ENCODE results near the gene FBLN5.

Gene FBLN5

DNA sequence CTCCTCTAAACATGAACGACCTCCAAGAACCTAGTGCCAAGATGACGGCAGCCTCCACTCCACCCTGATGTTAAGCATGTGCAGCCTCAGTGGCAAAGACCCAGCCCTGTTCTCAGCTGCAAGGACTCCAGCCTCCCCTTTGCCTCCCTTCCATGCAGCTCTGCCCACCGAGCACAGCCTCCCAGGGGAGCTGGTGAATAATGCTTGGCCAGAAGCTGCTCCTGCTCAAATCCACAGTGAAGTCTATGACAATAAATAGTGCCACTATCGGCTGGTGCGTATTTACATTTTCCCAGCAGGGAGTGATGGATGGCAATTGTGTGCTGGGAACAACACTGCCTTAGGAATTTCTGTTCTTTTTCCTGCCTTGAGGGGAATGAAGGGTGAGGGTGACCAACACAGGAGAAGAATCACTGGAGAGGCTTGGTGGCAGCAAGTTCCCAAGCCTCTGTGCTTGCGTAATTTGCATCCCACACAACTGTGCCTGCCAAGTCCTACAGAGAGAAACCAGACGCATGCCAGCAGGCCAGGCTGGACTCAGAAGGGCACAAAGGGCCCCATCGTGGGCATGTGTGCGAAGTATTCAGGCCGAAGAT is 50.3 kb downstream of the FBLN5 start:
- TF ChIP-seq POLR2A (IDR thresholded peaks at IDR 0.05; ENCODE audit: extremely low read depth, insufficient read length) (no peak), MYC (IDR thresholded peaks at IDR 0.05; ENCODE audit: low read depth, low read length) (no peak)
- TF ChIP-seq, protein P1, sequence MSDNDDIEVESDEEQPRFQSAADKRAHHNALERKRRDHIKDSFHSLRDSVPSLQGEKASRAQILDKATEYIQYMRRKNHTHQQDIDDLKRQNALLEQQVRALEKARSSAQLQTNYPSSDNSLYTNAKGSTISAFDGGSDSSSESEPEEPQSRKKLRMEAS (IDR thresholded peaks at IDR 0.05; ENCODE audit: low read depth, low read length), result no peak
- TF ChIP-seq, protein P2, sequence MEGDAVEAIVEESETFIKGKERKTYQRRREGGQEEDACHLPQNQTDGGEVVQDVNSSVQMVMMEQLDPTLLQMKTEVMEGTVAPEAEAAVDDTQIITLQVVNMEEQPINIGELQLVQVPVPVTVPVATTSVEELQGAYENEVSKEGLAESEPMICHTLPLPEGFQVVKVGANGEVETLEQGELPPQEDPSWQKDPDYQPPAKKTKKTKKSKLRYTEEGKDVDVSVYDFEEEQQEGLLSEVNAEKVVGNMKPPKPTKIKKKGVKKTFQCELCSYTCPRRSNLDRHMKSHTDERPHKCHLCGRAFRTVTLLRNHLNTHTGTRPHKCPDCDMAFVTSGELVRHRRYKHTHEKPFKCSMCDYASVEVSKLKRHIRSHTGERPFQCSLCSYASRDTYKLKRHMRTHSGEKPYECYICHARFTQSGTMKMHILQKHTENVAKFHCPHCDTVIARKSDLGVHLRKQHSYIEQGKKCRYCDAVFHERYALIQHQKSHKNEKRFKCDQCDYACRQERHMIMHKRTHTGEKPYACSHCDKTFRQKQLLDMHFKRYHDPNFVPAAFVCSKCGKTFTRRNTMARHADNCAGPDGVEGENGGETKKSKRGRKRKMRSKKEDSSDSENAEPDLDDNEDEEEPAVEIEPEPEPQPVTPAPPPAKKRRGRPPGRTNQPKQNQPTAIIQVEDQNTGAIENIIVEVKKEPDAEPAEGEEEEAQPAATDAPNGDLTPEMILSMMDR (IDR thresholded peaks at IDR 0.05; ENCODE audit: low read depth, low read length), result no peak
- H3K4me3 ChIP-seq (ENCODE audit: low read depth, low read length), result no peak overlapping the region
- no peak for DNase-seq (ENCODE audit: low read depth)

DNA sequence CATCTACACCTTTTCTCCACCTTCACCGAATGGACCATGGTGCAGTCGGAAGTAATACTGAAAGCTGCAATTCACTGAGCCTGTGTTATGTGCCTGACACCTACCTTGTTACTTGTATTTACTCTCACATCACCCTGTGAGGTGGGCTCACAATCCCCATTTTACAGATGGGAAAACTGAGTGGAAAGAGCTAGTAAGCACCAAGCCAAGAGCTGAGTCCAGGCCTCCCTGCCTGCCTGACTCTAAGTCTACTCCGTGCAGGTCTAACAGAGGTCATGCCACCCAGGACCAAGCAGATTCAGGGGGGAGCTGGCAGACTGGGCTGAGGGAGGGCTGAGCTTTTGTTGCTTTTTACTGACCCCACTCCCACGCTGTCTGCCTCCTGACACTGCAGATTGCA is 51.1 kb downstream of the FBLN5 start:
- TF ChIP-seq, protein P2 (IDR thresholded peaks at IDR 0.05; ENCODE audit: low read depth, low read length), result no peak
- TF ChIP-seq, protein P1 (IDR thresholded peaks at IDR 0.05; ENCODE audit: low read depth, low read length), result no peak
- no peak for TF ChIP-seq MYC (IDR thresholded peaks at IDR 0.05; ENCODE audit: low read depth, low read length)
- TF ChIP-seq POLR2A (IDR thresholded peaks at IDR 0.05; ENCODE audit: extremely low read depth, insufficient read length), result no peak
- DNase-seq (ENCODE audit: low read depth), result no peak
- H3K4me3 ChIP-seq (ENCODE audit: low read depth, low read length), result no peak overlapping the region

DNA sequence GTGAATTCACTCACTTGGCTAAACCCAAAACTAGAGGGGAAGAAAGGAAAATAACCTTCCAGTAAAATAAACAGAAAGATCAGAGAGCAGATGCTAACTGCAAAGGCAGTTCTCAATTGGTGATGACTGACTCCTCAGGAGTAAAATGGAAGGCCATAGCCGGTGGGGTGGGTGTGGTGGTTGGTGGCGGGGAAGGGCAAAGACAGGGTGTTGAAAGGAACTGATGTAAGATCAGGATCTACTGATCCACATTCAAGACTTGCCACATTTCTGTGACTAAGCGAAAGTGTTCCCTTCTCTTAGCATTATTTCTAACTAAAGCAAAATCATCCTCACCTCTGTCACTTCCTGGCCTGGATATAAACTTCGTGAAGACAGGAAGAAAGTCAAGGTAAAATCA is 53.8 kb downstream of the FBLN5 start:
- TF ChIP-seq, protein P2 (IDR thresholded peaks at IDR 0.05; ENCODE audit: low read depth, low read length), result no peak
- TF ChIP-seq, protein P1 (IDR thresholded peaks at IDR 0.05; ENCODE audit: low read depth, low read length), result no peak
- TF ChIP-seq MYC (IDR thresholded peaks at IDR 0.05; ENCODE audit: low read depth, low read length), result no peak
- no peak for TF ChIP-seq POLR2A (IDR thresholded peaks at IDR 0.05; ENCODE audit: extremely low read depth, insufficient read length)
- no peak for DNase-seq (ENCODE audit: low read depth)
- no peak overlapping the region for H3K4me3 ChIP-seq (ENCODE audit: low read depth, low read length)

DNA sequence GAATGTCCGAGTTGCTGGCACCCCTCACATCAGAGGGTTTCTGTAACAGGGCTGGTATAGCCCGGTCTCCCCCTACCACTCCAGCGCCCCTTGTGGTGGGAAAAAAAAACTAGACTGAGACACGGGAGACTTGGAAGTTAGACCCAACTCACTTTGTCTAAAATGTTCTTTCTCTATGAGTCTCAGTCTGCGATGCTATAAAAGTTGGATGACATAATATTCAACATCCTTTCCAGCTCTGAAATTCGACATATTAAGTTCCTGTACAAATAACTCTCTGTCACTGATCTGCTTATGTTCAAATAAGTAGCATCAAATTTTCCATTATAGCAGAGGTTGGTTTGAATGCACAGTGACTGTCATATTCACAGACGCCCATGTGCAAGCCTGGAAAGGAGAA is 54.5 kb downstream of the FBLN5 start:
- peak; percentile 37 for DNase-seq (ENCODE audit: low read depth)
- no peak overlapping the region for H3K4me3 ChIP-seq (ENCODE audit: low read depth, low read length)
- no peak for TF ChIP-seq MYC (IDR thresholded peaks at IDR 0.05; ENCODE audit: low read depth, low read length)
- TF ChIP-seq, protein P2 (IDR thresholded peaks at IDR 0.05; ENCODE audit: low read depth, low read length), result peak; percentile 77

DNA sequence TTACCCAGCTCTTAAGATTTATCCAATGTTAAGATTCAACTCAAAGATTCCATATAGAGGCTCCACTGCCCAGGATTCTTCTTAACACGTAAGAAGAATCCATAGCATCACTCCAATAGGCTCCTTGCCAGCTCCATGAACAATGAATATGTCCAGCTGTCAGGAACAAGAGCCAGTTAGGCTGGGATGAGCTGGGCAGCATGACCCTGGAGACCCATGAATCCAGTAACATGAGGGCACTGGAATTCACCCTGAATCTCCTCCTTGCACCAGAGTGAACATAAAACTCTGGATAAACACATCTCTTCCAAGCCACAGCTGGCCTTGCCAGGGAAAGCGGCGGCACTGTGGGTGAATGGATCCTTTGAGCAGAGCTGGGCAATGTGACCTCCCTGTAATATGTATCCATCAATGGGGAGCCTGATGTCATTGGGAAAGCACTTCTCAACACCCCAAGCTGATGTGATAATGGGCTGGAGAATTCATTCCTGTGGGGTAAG is 55.7 kb downstream of the FBLN5 start:
- no peak for DNase-seq (ENCODE audit: low read depth)
- H3K4me3 ChIP-seq (ENCODE audit: low read depth, low read length), result no peak overlapping the region

More for the DNA sequence above, 55.7 kb downstream of the FBLN5 start:
- no peak for TF ChIP-seq POLR2A (IDR thresholded peaks at IDR 0.05; ENCODE audit: extremely low read depth, insufficient read length)
- TF ChIP-seq, protein P1 (IDR thresholded peaks at IDR 0.05; ENCODE audit: low read depth, low read length), result no peak
- TF ChIP-seq, protein P2 (IDR thresholded peaks at IDR 0.05; ENCODE audit: low read depth, low read length), result no peak
